Activated T-cell treated with anti-CD3 and anti-CD28 coated beads for 4 hours (primary cell): ENCODE results near the gene CDC42SE2.
A peak's percentile ranks its signal among the peaks of the same experiment; 100 is the strongest.
"Not testable (repeated sequence)": the region's sequence is repeated elsewhere in the genome, so short reads cannot be mapped to it uniquely, and the experiment has no call there.

ENCODE experiments used
- DNase-seq: peaks from one replicate; pipeline ENCODE4 v3.0.0-alpha.2; 2020

The CDC42SE2 gene

GRCh38 chr5:131252824-131253171, 11.1 kb upstream of the CDC42SE2 start:
- DNase-seq: peak; percentile 63

DNA sequence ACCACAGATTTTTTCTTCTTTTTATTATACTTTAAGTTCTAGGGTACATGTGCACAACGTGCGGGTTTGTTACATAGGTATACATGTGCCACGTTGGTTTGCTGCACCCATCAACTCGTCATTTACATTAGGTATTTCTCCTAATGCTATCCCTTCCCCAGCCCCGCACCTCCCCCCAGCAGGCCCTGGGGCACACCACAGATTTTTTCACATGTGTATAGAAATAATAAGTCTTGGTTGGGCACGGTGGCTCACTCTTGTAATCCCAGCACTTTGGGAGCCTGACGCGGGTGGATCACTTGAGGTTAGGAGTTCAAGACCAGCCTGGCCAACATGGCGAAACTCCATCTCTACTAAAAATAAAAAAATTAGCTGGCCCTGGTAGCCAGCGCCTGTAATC, 9.8 kb upstream of the CDC42SE2 start:
- not testable (repeated sequence) for DNase-seq

GRCh38 chr5:131254741-131255140, 9.1 kb upstream of the CDC42SE2 start:
- DNase-seq: no peak

DNA sequence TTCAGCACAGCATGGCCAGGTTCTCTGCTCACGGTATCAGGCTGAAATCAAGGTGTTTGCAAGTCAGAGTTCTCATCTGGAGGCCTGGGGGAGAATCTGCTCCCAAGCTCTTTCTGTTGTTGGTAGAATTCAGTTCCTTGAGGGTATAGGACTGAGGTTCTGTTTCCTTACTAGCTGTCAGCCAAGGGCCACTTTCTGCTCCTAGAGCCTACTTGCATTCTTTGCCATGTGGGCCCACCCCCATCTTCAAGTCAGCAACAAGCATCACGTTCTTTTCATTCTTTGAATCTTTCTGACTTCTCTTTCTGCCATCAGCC, 7.4 kb upstream of the CDC42SE2 start:
- DNase-seq: no peak

DNA sequence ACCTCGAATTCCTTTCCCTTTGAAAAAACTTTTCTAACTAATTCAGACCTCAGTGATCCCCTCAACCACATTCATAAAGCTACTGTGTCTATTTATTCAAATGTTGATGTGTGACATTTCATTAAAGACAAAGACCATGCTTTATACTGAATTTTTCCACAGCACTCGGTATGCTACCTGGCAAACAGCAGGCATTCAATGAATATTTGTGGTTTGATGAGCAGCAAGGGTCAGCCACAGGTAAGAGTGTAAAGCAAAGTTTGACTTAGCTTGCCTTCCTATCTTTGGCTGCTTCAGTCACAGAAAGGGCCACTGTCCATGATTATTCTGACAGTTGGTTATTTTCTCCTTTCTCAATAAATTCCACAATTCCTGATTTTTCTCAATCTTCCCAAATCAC, 5.1 kb upstream of the CDC42SE2 start:
- no peak for DNase-seq

DNA sequence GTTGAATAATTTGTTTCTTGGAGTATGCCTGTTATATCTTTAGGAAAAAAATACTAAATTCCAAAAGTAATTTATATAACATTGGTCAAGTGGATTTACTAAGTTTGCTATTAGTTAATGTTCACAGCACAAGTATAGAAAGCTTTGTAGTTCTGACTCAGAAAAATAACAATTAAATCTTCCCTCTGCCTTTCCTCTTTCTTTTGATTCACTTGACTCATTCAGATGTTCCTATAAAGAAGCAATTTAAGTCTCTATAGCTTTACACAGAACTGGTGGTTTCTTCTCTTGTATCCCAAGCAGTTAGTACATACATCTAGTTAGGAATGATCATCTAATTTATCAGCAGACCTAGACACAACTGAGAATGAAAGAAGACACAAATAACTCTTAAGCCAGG, 4.5 kb upstream of the CDC42SE2 start:
- no peak for DNase-seq

- no peak for DNase-seq
These were observed 3.0 kb upstream of the CDC42SE2 start for GRCh38 chr5:131260895-131261294.

GRCh38 chr5:131261483-131261882, 2.4 kb upstream of the CDC42SE2 start:
- no peak for DNase-seq

DNA sequence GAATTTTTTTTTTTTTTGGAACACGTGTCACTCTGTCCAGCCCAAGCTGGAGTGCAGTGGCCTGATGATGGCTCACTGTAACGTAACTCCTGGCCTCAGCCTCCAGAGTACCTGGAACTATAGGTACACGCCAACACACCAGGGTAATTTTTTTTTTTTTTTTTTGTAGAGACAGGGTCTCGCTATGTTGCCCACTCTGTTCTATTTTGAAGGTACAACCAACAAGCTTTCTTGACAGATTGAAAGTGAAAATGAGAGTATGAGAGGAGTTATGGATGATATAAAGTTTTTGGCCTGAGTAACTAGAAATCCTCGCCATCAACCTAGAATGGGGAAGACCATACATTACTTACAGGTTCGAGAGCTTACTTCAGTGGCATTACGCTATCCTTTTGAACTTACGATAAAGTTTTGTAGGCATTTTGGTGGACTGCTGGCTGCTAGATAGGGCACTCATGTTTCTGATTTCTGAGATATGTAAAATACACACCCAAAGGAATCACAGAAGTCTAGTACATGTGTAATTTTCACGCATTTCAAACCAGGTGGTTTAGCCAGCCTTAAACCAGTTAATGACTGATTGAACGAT, 806 bp upstream of the CDC42SE2 start:
- DNase-seq: no peak

DNA sequence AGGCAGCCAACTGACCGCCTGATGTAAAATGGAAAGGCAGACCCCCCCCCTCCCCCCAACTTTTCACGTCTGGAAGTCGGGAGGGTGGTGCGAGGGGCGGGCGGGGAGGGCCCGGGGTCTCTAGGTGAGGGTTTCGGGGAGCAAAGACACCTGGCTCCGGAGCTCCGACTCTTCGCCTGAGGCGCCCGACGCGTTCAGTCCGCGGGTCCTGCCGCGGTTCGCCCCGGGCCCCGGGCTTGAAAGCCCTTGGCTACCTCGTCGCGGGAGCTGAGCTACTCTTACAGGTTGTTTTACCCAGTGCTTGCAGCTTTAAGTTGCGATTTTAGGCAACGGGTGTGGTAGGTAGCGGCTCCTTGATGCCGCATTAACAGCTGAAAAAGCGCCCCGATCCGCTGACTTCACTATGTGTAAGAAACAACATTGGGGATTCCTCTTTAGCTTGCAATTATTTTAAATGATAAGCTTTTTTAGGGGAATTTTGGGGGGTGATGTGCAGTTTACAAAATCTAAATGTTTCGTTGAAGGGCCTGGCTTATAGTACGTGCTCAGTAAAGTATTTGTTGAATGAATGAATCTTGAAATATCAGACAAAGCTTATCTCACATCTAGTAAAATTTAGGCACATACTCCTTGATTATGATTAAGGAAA, 722 bp downstream of the CDC42SE2 start:
- DNase-seq: no peak

DNA sequence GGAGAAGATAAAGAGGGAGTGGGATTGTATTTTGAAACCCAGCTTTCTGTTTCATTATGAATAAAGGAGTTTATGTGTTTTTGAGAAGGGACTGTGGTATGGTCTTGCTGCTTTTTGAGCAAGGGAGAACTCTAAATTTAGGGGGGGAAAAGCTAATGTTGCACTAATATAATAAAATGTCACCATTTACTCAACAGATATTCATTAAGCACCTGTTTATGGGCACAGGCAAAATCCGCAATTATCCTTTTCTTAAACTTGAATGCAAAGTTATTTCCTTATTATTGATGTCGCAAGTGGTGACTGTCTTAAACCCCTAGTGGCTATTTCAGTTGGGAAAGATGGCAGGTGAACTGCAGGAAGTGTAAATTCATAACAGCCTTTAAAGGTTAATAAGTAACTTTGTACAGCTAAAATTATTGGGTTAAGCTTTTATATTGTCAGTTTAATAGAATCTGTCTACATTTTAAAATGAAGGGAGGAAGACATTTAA, 1.5 kb downstream of the CDC42SE2 start:
- no peak for DNase-seq

- DNase-seq: no peak
These were observed 2.7 kb downstream of the CDC42SE2 start for GRCh38 chr5:131266370-131267060.

- DNase-seq: no peak
These were observed 5.0 kb downstream of the CDC42SE2 start for GRCh38 chr5:131268758-131269370.

- DNase-seq: no peak
These were observed 7.0 kb downstream of the CDC42SE2 start for GRCh38 chr5:131270809-131271208.

DNA sequence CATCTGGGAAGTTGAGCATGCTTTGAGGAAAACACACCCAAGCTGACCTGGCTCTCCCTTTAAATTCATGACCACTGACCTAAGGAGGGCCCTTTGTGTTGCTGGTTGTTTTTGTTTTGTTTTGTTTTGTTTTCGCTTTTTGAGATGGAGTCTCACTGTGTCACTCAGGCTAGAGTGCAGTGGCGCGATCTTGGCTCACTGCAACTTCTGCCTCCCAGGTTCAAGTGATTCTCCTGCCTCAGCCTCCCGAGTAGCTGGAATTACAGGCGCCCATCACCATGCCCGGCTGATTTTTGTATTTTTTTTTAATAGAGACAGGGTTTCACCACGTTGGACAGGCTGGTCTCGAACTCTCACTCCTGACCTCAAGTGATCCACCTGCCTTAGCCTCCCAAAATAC, 8.0 kb downstream of the CDC42SE2 start:
- DNase-seq: not testable (repeated sequence)

DNA sequence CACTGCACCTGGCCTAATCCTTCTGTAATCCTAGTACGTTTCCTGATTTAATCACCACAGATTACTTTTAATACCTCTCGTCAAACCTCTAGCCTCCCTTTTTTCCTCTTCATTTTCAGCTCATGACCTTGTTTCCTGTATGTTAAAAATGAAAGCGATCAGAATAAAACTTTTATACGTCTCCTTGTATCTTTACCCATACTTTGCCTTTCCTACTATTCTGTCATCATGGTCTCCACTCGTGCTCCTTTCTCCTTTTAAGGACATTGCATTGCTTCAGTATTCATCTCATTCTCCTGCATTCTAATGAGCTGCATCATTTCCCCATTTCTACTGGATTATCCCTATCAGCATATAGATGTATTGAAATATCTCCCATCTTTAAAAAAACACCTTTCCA, 8.5 kb downstream of the CDC42SE2 start:
- DNase-seq: no peak

DNA sequence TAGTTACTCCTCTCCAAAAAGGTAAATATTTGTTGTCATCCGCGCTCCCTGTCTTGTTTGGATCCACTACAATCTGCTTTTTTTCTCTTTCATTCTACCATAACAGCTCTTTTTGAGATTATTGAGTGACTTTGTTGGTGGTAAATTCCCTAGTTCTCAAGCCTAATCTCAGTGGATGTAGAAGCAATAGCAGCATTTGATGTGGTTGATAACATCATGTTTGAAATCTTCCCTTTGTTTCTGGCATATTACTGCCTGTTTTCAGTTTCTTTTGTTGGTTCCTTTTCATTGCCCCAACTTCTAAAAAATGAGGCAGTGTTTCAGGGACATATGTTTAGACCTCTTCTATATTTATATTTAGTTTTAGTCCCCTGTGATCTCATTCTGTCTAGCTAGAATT, 8.9 kb downstream of the CDC42SE2 start:
- DNase-seq: no peak

DNA sequence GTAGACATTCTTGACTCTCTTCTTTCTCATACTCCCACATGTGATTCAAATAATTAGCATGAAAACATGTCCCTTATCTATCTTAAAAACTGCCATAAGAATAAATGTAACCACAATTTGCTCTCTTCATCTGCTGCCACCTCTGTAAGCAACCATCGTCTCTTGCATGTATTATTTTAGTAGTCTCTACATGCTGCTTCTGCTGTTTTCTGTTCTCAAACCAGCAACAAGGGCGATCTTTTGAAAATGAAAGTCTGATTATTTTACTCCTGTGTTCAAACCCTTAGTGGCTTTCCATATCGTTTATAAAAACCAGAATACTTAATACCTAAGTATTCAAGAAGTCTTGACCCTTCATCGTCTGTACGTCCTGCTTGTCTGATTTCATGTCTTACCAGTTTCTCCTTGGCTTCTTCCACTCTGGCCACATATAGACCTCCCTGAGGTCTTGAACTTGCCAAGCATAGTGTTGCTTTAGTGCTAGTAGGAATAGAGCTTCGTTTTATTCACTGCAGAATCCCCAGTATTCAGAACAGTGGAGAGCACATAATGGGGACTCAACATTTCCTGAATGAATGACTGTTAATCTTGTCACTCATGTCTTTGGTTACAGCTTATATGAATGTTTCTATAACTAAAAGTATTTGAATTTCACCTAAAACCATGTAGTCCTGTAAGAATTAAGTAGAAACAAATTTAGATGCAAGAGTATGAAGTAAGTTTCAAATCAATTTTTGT, 10.6 kb downstream of the CDC42SE2 start:
- no peak for DNase-seq

DNA sequence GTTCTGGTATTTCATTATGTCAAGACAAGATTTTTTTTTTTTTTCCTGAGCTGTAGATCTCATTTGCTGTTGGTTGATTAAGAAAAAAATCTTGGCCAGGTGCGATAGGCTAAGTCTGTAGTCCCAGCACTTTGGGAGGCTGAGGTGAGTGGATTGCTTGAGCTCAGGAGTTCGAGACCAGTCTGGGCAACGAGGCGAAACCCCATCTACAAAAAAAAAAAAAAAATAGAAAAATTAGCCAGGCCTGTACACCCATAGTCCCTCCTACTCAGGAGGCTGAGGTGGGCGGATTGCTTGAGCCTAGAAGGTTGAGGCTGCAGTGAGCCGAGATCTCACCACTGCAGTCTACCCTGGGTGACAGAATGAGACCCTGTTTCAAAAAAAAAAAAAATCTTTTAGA, 12.2 kb downstream of the CDC42SE2 start:
- DNase-seq: no peak

- DNase-seq: no peak
These were observed 13.6 kb downstream of the CDC42SE2 start for GRCh38 chr5:131277447-131277846.

DNA sequence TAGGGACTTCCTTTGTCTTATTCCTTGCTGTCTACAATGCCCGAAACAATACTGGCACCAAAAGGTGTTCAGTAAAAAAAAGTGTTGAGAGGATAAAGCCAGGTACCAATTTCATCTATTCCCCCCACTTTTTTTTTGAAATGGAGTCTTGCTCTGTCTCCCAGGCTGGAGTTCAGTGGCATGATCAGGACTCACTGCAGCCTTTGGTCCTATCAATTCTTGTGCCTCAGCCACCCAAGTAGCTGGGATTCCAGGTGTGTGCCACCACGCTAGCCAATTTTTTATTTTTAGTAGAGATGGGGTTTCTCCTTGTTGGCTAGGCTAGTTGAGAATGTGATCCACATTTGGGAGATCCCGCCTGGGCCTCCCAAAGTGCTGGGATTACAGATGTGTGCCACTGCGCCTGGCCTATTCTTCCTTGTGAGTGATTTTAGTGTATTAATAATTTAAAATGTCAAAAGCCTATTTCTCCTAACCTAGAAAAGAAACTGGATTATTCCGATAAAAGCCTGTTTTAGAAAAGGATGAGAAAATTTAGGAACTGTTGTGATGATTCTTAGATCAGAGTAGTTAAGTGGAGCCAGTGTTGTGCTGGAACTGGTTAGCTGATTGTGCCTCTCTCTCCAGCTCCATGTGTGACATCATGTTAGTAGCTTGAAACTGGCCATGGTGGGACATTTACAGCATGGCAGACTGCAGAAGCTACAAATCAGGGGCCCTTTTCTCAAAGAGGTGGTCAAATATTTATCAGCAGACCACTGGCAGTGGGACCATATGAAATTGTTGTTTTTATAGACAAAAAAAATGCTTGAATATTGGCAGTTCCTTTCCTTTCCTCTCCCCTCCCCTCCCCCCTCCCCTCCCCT, 14.3 kb downstream of the CDC42SE2 start:
- no peak for DNase-seq

- DNase-seq: not testable (repeated sequence)
These were observed 14.9 kb downstream of the CDC42SE2 start for GRCh38 chr5:131278741-131279124.
